T-cell (primary cell): Measurements from ENCODE around the gene XXYLT1. TPM values are rescaled to one million over a fixed set of nuclear protein-coding genes. Genes with fewer than 3 reads are reported as not detected.

Source experiments
- ATAC-seq, 4 experiments: fragments of 200-7000 bp in 3 of 4; fragments of 150-1000 bp in 1 of 4; cut with Tn5 transposase; replicated peaks in 1 of 4; 1 replicate in 3 of 4; 2 replicates in 1 of 4; pipeline ENCODE4 v1.10.0; 2021; ENCODE audit warnings: moderate library complexity in 3 of 4, mild to moderate bottlenecking in 2 of 4, moderate number of reproducible peaks in 1 of 4
- CTCF ChIA-PET, 2 donors: fragments of 300-600 bp; sonication (Branson Sonifier 250); formaldehyde crosslinking; loops; one replicate each; lab custom pipeline; 2022; ENCODE audit warnings: antibody characterized with exemption in 2 of 2; lab: Charles Lee
- POLR2A ChIA-PET, 2 donors: fragments of 300-600 bp; sonication (Branson Sonifier 250); formaldehyde crosslinking; loops; one replicate each; lab custom pipeline; 2022; ENCODE audit warnings: antibody characterized with exemption in 2 of 2; lab: Charles Lee
- DNase-seq, 35 experiments: peaks; one replicate each; pipeline versions ENCODE4 v3.0.0 to v3.0.0-alpha.2; 2013 to 2023
- H3K27ac ChIP-seq: one replicate; pipeline ENCODE4 v1.5.1; 2013; ENCODE audit warnings: low read length
- H3K27me3 ChIP-seq, 2 experiments: replicated peaks in 1 of 2; 1 replicate in 1 of 2; 2 replicates in 1 of 2; pipeline versions ENCODE4 v1.6.1 to v1.7.0; 2013; ENCODE audit warnings: low read length in 1 of 2, mixed read lengths in 1 of 2; ENCODE audit not compliant: control insufficient read depth in 2 of 2, insufficient read depth in 2 of 2; ENCODE audit errors: extremely low read depth in 1 of 2
- H3K36me3 ChIP-seq, 2 donors: 1 replicate in 1 of 2; 2 replicates in 1 of 2; pipeline versions ENCODE4 v1.6.1 to v1.7.0; 2013; ENCODE audit warnings: low read length in 1 of 2; ENCODE audit not compliant: control insufficient read depth in 2 of 2, insufficient read depth in 1 of 2; ENCODE audit errors: extremely low read depth in 1 of 2
- H3K4me1 ChIP-seq, 2 experiments: 1 replicate in 1 of 2; 2 replicates in 1 of 2; pipeline versions ENCODE4 v1.6.1 to v1.7.0; 2013; ENCODE audit warnings: low read length in 2 of 2, mixed read lengths in 1 of 2; ENCODE audit not compliant: insufficient read depth in 2 of 2, control insufficient read depth in 1 of 2; ENCODE audit errors: extremely low read depth in 1 of 2
- H3K4me3 ChIP-seq, 2 donors: 1 replicate in 1 of 2; 2 replicates in 1 of 2; pipeline versions ENCODE4 v1.5.1 to v1.7.0; 2013; ENCODE audit warnings: mild to moderate bottlenecking in 2 of 2, low read length in 1 of 2, moderate library complexity in 1 of 2; ENCODE audit not compliant: control insufficient read depth in 1 of 2; ENCODE audit errors: extremely low read depth in 1 of 2
- H3K9me3 ChIP-seq: 2 replicates; pipeline ENCODE4 v1.7.0; 2013
- H3K27ac Mint-ChIP-seq, 2 donors: one replicate each; pipeline ENCODE4 v1.8.0; 2020 to 2021; ENCODE audit warnings: mild to moderate bottlenecking in 2 of 2, mixed read lengths in 2 of 2
- H3K27me3 Mint-ChIP-seq, 2 donors: one replicate each; pipeline ENCODE4 v1.8.0; 2021 to 2022; ENCODE audit warnings: mixed read lengths in 2 of 2
- H3K36me3 Mint-ChIP-seq: one replicate; pipeline ENCODE4 v1.8.0; 2021; ENCODE audit warnings: mixed read lengths
- H3K4me1 Mint-ChIP-seq, 3 donors: one replicate each; pipeline ENCODE4 v1.8.0; 2020 to 2022; ENCODE audit warnings: mixed read lengths in 3 of 3, mild to moderate bottlenecking in 1 of 3
- H3K4me3 Mint-ChIP-seq, 3 donors: one replicate each; pipeline ENCODE4 v1.8.0; 2020 to 2022; ENCODE audit warnings: mild to moderate bottlenecking in 3 of 3, mixed read lengths in 3 of 3, moderate library complexity in 3 of 3
- H3K9me3 Mint-ChIP-seq, 3 donors: one replicate each; pipeline ENCODE4 v1.8.0; 2020 to 2022; ENCODE audit warnings: mixed read lengths in 3 of 3
- WGBS: methylation state at CpG from one replicate; pipeline ENCODE4 v1.1.5; 2013; ENCODE audit warnings: missing lambda C conversion rate; ENCODE audit not compliant: insufficient coverage; 5-methylcytosine and 5-hydroxymethylcytosine counted together
- total RNA-seq, 35 experiments: library from RNA in 6 of 35; stranded (reverse) in 6 of 35; fragments of 120-200 nt in 1 of 35; gene quantifications; one replicate each; pipeline versions ENCODE4 v1.2.1 to v1.2.4 and lab custom pipeline; 2013 to 2026

Gene XXYLT1
- total RNA-seq, 5 donors from 2014 or later (not counting 1 experiment from before 2014, with no cell fraction given) = 4.6 to 9.1 (median 5.7) TPM

DNA sequence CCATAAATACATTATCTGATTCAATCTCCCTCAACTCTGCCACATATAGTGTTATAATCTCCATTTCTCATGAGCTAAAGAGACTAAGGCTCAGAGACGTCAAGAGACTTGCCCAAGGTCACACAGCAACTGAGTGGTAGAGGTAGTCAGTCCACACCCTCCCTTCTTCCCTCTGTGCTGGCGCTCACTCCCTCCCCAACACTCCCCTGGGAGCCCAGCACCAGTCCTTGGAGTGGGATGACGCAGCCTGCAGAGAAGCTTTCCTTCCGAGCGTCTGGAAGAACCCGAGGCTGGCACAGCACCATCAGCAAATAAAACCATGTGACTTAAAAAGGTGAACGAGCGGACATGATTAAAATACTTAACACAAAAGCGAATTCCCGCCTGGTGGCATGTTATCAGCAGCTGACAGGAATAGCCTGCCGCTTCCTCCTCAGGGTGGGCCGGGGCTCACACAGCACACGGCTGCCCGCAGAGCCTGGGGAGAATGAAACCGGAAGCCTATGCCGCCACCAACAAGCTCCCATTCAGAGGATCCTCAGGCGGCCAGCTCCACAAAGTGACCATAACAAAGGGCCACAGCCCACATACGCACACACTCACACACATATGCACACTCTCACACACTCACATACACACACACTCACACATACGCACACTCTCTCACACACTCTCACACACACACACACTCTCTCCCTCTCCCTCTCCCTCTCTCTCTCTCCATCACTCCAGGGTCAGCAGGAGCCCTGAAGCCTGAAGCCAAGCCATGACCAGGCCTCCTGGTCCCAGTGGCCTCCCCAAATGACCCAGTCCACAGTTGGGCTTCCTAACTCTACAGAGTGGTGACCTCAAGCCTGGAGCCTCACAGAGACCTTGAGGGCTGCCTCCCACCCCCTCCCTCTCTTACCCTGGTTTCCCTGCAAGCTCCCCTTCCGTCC lies 120.5 kb downstream of the XXYLT1 start:
- ChIA-PET POLR2A (no interaction called here), CTCF (no interaction called here)
- Histone ChIP-seq H3K9me3 (no peaks in the 10 kb centered on the region), H3K27me3 (no peaks in the 10 kb centered on the region), H3K27ac (peak overlapping the region; percentile 43), H3K36me3 (no peaks in the 10 kb centered on the region), H3K4me1 (peaks cover 10 to 33% of the 10 kb centered on the region in 2 experiments), H3K4me3 (peak overlapping the region; percentile 17 to 39)
- ATAC-seq (peak; percentile 69 to 78 (median 72)), DNase-seq (peak in 25 of 35 experiments; percentile 6 to 54 (median 20))
- peaks cover 3% of the 10 kb centered on the region for H3K36me3 Mint-ChIP-seq
- H3K4me3 Mint-ChIP-seq = peak overlapping the region; percentile 66 to 80 (median 77)
- H3K27me3 Mint-ChIP-seq = peaks cover 0 to 4% of the 10 kb centered on the region in 2 donors
- 16% methylated on average over 13 of the region's 20 CpGs for WGBS
- H3K4me1 Mint-ChIP-seq = peaks cover 37 to 53% (median 51%) of the 10 kb centered on the region in 3 donors
- peak overlapping the region; percentile 53 to 57 for H3K27ac Mint-ChIP-seq
- no peaks in the 10 kb centered on the region for H3K9me3 Mint-ChIP-seq

DNA sequence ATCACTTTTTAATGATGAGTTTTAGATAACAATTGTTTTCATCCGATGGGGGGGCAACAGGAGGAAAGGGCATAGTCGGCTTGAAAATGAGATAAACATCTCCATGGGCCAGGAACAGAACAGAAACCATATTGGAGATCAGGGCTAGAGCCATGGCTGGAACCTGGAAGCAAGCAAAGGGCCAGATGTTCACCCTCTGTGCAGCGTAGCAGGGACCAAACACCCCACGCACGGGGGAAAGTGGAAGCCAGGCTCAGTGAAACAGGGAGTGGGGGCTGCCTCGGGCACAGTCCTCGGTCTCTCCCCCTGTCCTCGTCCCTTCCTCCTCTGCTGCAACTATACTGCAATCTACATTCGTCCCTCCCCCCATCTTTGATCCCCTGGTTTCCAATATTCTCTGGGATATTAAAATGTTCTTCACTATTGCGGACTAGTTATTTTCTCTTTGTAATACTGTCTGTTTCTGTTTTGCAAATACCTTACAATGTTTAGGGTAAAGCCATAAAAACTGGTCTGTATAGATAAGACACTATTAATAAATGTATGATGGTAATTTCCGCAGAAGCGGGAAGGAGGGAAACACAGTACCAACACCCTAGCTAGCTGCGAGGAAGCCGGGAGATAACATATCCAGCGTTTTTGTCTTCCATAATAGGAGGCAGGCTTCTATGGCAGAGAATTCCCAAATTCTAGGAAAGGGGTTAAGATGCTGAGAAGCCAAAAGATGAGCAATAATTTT lies 121.5 kb downstream of the XXYLT1 start:
- Histone ChIP-seq H3K27ac (no peak overlapping the region), H3K4me1 (peaks cover 10 to 25% of the 10 kb centered on the region in 2 experiments), H3K4me3 (no peak overlapping the region), H3K36me3 (no peaks in the 10 kb centered on the region), H3K9me3 (no peaks in the 10 kb centered on the region), H3K27me3 (no peaks in the 10 kb centered on the region)
- H3K27me3 Mint-ChIP-seq = peaks cover 0 to 4% of the 10 kb centered on the region in 2 donors
- no peaks in the 10 kb centered on the region for H3K9me3 Mint-ChIP-seq
- no peaks in the 10 kb centered on the region for H3K36me3 Mint-ChIP-seq
- DNase-seq = no peak
- WGBS = 79% methylated on average over 8 of the region's 15 CpGs
- H3K27ac Mint-ChIP-seq = no peak overlapping the region
- POLR2A ChIA-PET = no interaction called here
- CTCF ChIA-PET = interaction anchor here in 1 of 2 donors (0.7 kb wide), 1 partner anchor 367 kb away, joined by 3 read pairs; no protein-coding TSS in a partner anchor
- peaks cover 31 to 48% (median 46%) of the 10 kb centered on the region in 3 donors for H3K4me1 Mint-ChIP-seq
- no peak for ATAC-seq
- peak overlapping the region; percentile 18 to 80 (median 32) for H3K4me3 Mint-ChIP-seq

DNA sequence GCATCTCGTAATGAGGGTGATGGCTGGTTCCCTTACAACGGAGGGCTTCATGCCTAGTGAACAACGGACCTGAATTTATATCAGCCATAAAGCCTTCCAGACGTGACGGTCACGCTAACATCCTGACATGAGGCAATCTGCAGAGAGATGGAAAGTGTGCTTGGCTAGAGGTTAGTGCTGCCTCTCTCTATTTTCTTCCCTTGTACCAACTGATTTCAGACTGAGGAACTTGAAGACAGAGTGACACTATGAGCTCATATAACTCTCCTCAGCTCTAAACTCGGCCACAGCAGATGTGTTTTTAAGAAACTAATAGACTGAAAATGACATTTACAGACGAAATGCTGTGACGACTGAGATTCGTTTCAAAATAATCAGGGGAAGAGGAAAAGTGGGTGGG lies 122.4 kb downstream of the XXYLT1 start:
- peaks cover 10 to 23% of the 10 kb centered on the region in 2 experiments for H3K4me1 ChIP-seq
- peaks cover 0 to 4% of the 10 kb centered on the region in 2 donors for H3K27me3 Mint-ChIP-seq
- H3K36me3 Mint-ChIP-seq = peaks cover under 1% of the 10 kb centered on the region
- ChIA-PET CTCF (interaction anchor here (0.7 kb wide), 2 partner anchors 366 to 669 kb away, joined by 3 read pairs; no protein-coding TSS in a partner anchor), POLR2A (interaction anchor here (0.7 kb wide), 2 partner anchors 10 to 104 kb away, joined by 3 to 7 read pairs; no protein-coding TSS in a partner anchor)
- ATAC-seq (no peak), DNase-seq (no peak)
- peak overlapping the region in 1 of 2 donors; percentile 37 for H3K27ac Mint-ChIP-seq
- H3K27ac ChIP-seq = no peak overlapping the region
- H3K4me3 ChIP-seq = no peak overlapping the region
- H3K27me3 ChIP-seq = no peaks in the 10 kb centered on the region
- H3K4me1 Mint-ChIP-seq = peaks cover 29 to 42% (median 41%) of the 10 kb centered on the region in 3 donors
- H3K36me3 ChIP-seq = no peaks in the 10 kb centered on the region
- H3K4me3 Mint-ChIP-seq = peak overlapping the region; percentile 59 to 80 (median 80)
- H3K9me3 ChIP-seq = no peaks in the 10 kb centered on the region
- 26% methylated on average over 5 of the region's 10 CpGs for WGBS
- H3K9me3 Mint-ChIP-seq = no peaks in the 10 kb centered on the region

DNA sequence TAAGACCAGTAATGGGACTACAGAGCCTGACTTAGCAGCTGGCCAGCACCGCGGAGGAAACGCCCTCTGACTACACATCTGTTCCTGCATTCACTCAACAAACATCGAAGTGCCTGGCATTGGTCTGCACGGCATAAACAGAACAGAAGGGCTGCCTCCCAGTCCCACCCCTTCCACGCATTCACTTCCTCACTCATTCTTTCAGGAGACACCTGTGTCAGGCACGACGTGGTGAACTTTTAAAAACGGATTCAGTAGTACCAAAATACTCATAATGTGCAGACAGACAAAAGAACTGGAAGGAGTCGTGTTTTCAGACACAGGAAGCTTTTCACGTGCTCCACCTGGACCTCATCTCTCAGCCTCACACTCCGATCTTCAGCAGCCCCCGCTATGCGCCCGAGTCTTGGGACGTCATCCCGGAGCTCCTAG lies 123.3 kb downstream of the XXYLT1 start:
- ChIA-PET POLR2A (interaction anchor here in 1 of 2 donors (0.7 kb wide), 1 partner anchor 10 kb away, joined by 7 read pairs; no protein-coding TSS in a partner anchor), CTCF (interaction anchor here (0.6 to 0.7 kb wide), 2 partner anchors 416 to 668 kb away, joined by 3 to 4 read pairs; no protein-coding TSS in a partner anchor)

DNA sequence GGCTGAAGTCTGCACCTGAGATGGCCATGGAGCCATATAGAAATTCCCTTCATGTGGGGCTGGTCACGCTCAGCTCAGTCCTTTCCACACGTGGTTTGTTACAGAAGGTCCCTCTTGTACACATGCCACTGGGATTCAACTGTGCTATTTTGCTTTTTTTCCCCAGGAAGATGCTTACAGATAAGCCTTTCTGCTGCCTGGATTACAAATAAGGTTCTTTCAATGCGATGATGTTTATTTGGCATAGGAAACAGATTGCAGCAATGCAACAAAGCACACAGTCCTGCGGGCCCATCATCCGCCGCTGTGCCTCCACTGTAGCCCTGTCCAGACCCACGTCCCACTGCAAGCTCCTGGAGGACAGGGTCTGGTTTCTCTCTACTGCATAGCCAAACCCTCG lies 124.8 kb downstream of the XXYLT1 start:
- Histone ChIP-seq H3K27ac (no peak overlapping the region), H3K4me3 (no peak overlapping the region), H3K9me3 (no peaks in the 10 kb centered on the region), H3K27me3 (no peaks in the 10 kb centered on the region), H3K4me1 (peaks cover 10 to 21% of the 10 kb centered on the region in 2 experiments), H3K36me3 (peaks cover 0 to 5% of the 10 kb centered on the region in 2 donors)
- Mint-ChIP-seq H3K27me3 (peaks cover 0 to 4% of the 10 kb centered on the region in 2 donors), H3K36me3 (peaks cover 19% of the 10 kb centered on the region), H3K27ac (no peak overlapping the region), H3K9me3 (peaks cover 6 to 11% (median 7%) of the 10 kb centered on the region in 3 donors), H3K4me1 (peaks cover 29 to 41% (median 39%) of the 10 kb centered on the region in 3 donors), H3K4me3 (no peak overlapping the region)
- no peak for ATAC-seq
- WGBS = 85% methylated on average over 8 of the region's 8 CpGs
- CTCF ChIA-PET = no interaction called here
- POLR2A ChIA-PET = no interaction called here
- DNase-seq = no peak

More for the DNA sequence above, 123.3 kb downstream of the XXYLT1 start:
- WGBS = 21% methylated on average over 15 of the region's 17 CpGs
- Histone ChIP-seq H3K9me3 (no peaks in the 10 kb centered on the region), H3K27me3 (no peaks in the 10 kb centered on the region), H3K27ac (no peak overlapping the region), H3K4me3 (peak overlapping the region; percentile 33 to 34), H3K36me3 (no peaks in the 10 kb centered on the region), H3K4me1 (peaks cover 10 to 23% of the 10 kb centered on the region in 2 experiments)
- Mint-ChIP-seq H3K4me3 (peak overlapping the region; percentile 59 to 80 (median 80)), H3K9me3 (no peaks in the 10 kb centered on the region), H3K27me3 (peaks cover 0 to 4% of the 10 kb centered on the region in 2 donors), H3K4me1 (peaks cover 29 to 42% (median 41%) of the 10 kb centered on the region in 3 donors), H3K36me3 (peaks cover 5% of the 10 kb centered on the region), H3K27ac (peak overlapping the region in 1 of 2 donors; percentile 40)
- ATAC-seq (peak; percentile 33 to 75 (median 50)), DNase-seq (peak in 18 of 35 experiments; percentile 3 to 45 (median 12))
